OCI-LY7 (cell line): ENCODE measurements around the gene PLCB3.

Experiments used
- EZH2phosphoT487 ChIP-seq: fragments of 200-600 bp; sonication (generic); IDR thresholded peaks from 2 replicates; pipeline ENCODE4 v1.6.1; 2018; ENCODE audit warnings: low read depth, borderline replicate concordance, mild to moderate bottlenecking, mixed run types, antibody characterized with exemption, low read length, moderate library complexity, mixed read lengths
- TF ChIP-seq, protein P1 (sequence below): fragments of 200-600 bp; sonication (generic); conservative IDR thresholded peaks from 2 replicates; pipeline ENCODE4 v1.5.1; 2014; ENCODE audit warnings: mild to moderate bottlenecking, antibody characterized with exemption, low read length, moderate library complexity, mixed read lengths

GRCh38 chr11:64278576-64279190, 27.4 kb downstream of the PLCB3 start:
- TF ChIP-seq, protein P1, sequence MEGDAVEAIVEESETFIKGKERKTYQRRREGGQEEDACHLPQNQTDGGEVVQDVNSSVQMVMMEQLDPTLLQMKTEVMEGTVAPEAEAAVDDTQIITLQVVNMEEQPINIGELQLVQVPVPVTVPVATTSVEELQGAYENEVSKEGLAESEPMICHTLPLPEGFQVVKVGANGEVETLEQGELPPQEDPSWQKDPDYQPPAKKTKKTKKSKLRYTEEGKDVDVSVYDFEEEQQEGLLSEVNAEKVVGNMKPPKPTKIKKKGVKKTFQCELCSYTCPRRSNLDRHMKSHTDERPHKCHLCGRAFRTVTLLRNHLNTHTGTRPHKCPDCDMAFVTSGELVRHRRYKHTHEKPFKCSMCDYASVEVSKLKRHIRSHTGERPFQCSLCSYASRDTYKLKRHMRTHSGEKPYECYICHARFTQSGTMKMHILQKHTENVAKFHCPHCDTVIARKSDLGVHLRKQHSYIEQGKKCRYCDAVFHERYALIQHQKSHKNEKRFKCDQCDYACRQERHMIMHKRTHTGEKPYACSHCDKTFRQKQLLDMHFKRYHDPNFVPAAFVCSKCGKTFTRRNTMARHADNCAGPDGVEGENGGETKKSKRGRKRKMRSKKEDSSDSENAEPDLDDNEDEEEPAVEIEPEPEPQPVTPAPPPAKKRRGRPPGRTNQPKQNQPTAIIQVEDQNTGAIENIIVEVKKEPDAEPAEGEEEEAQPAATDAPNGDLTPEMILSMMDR: no peak
- no peak for TF ChIP-seq EZH2phosphoT487
